LNCAP (cell line): Measurements from ENCODE around the gene CTBP2.

Source experiments
- CTCF ChIP-seq: fragments of 450-650 bp; IDR thresholded peaks from 2 replicates; pipeline ENCODE4 v1.5.1; 2017; ENCODE audit warnings: mild to moderate bottlenecking

CTBP2 gene

DNA sequence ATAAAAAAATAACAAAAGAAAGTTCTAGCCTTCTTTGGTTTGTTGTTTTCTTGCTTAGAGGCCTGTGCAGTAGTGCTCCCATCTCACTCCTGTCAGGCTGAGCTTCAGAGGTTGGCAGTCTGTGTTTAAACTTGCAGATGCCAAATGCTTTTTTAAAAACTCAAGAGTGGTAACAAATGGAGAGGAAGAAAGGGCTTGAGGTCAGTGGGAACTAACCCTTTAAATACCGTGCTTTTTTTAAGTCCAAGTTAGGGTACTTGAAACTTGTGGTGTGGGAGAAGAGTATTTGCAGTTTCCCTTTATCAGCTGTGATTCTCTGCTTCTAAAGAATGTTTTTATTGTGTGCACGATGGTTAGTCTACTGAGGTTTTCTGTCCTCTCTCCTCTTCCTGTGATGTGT, 189.1 kb downstream of the CTBP2 start:
- TF ChIP-seq CTCF, result no peak

DNA sequence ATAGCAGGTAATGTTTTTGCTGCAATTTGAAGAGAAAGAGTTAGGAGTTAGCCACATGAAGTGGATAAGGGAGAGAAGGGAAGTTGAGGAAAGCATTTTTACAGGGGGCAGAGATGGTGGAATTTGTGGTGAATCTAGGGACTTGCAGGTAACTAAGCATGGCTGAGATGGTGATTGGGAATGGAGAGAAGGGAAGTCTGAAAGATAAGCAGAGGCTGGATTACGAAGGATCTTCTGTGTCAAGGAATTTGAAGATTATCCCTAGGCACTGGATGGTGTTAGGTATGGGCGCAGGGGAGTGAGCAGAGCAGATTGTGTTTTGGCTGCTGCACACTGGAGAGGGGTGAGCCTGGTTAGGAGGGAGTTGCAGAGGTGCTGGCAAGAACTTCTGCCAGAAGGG, 193.1 kb downstream of the CTBP2 start:
- TF ChIP-seq CTCF, result no peak

- TF ChIP-seq CTCF, result no peak
These were observed 194.4 kb downstream of the CTBP2 start for GRCh38 chr10:124966008-124966407.

DNA sequence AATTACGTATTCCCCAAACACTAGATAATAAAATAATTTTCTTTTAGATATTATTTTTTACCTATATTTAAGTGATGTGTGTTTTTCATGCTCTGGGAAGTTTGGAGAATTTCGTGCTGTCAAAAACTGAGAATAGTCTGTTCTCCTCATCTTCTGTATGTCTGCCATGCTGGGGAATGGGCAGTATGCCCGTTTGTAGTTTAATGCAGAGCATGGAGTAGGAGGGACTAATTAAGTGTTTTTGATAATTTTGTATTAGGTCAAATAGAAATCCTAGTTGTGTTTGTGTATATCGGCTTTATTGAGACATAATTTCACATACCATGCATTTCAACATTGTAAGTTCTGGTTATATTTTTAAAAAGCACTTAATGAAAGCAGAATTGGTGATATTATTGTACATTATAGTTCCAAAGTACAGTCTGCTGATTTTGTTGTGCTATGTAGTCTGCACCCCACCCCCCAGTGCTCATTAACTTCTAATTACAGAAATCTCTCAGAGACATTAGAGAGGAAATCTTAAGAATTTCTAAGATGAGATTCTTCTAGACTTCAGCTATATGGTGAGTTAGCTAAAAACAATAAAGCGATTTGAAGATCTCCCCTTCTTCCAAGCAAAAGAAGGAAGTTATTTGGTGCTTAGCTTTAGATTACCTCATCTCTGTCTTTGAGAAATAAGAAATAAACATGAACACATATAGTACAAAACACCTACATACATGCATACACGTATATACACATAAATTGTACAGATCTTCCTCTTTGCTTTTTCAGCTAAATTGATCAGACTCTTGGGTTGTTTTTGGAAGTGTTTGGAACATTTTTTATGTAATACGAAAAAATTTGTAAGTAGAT, 196.3 kb downstream of the CTBP2 start:
- TF ChIP-seq CTCF, result no peak

- no peak for TF ChIP-seq CTCF
These were observed 197.9 kb downstream of the CTBP2 start for GRCh38 chr10:124962421-124962820.

GRCh38 chr10:124961248-124961570, 199.2 kb downstream of the CTBP2 start:
- TF ChIP-seq CTCF, result no peak

DNA sequence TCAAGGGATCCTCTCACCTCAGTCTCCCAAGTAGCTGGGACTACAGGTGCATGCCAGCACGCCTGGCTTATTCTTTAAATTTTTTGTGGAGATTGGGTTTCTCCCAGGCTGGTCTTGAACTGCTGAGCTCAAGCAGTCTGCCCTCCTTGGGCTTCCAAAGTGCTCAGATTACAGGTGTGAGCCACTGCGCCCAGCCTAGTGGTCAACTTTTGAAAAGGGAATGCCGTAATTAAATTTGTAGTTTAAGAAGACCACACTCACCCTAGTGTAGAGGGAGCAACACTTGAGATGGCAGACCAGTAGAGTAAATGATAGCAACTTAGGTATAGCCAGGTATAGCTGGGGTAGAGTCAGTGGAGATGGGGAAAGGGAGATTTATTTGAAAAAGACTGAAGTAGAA, 200.8 kb downstream of the CTBP2 start:
- TF ChIP-seq CTCF, result no peak
